ENCODE data around the gene TRAPPC11.

DNA sequence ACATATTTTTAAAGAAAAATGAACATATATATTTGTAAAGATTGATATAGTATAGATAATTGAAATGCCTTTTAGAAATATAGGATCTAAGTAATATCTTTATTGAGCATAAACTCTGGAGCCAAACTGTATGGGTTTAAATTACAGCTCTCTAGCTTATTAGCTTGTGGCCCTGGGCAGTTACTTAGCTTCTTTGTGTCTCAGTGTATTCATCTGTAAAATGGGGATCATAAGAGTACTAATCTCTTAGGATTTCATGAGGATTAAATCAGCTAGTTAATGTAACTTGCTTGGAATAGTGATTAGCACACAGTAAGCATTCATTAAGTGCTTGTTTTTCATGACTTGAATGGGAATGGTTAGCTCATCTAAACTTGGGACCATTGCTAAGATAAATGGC lies 32.8 kb downstream of the TRAPPC11 start:
- TF ChIP-seq POLR2A (IDR thresholded peaks at IDR 0.05) (no peak), EP300 (IDR thresholded peaks at IDR 0.05) (no peak)
- TF ChIP-seq, protein P1, sequence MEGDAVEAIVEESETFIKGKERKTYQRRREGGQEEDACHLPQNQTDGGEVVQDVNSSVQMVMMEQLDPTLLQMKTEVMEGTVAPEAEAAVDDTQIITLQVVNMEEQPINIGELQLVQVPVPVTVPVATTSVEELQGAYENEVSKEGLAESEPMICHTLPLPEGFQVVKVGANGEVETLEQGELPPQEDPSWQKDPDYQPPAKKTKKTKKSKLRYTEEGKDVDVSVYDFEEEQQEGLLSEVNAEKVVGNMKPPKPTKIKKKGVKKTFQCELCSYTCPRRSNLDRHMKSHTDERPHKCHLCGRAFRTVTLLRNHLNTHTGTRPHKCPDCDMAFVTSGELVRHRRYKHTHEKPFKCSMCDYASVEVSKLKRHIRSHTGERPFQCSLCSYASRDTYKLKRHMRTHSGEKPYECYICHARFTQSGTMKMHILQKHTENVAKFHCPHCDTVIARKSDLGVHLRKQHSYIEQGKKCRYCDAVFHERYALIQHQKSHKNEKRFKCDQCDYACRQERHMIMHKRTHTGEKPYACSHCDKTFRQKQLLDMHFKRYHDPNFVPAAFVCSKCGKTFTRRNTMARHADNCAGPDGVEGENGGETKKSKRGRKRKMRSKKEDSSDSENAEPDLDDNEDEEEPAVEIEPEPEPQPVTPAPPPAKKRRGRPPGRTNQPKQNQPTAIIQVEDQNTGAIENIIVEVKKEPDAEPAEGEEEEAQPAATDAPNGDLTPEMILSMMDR (IDR thresholded peaks at IDR 0.05) = no peak

Measured in stomach (tissue), 4 donors.